ENCODE results near the gene EPHX1. TPM values are rescaled to one million over a fixed set of nuclear protein-coding genes. Genes with fewer than 3 reads are reported as not detected.

EPHX1 gene
- total and polyA plus RNA-seq, 9 donors = 213 to 566 (median 302) TPM

DNA sequence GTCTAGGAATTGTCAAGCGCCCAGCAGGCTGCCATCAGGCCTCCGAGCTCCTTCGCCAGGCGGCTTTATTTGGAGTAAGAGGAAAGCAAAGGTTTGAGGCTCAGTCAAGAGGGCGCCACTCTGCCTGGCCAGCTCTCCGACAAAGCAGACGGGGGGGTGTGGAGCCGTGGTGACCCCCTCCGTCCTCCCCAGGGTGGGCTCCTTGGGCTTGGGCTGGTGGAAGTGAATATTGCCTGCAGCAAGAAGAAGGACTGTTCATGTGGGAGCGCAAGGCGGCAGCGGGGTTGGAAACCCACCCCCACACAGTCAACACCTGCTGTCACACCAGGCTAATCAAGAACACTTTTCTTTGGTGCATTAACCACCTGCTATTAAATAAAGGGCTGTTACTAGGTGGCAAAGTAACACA lies 14.6 kb downstream of the EPHX1 start:
- H3K9me3 ChIP-seq = no peaks in the 10 kb centered on the region
- intact Hi-C loops (cut with DNase I) = loop anchor here in 1 of 4 donors (5.0 kb wide), 1 partner anchor 1193 kb away; no protein-coding TSS in a partner anchor
- H3K36me3 ChIP-seq = no peaks in the 10 kb centered on the region
- no peak overlapping the region for H3K4me3 ChIP-seq
- peak in 2 of 5 donors; percentile 35 to 42 for DNase-seq
- peaks cover 53% of the 10 kb centered on the region for H3K4me1 ChIP-seq (ENCODE audit: insufficient read depth)
- H3K27ac ChIP-seq = peak overlapping the region; percentile 60 to 89
- 51 to 76% (median 59%) methylated on average over 12 of the region's 12 CpGs for WGBS, 3 donors
- H3K27me3 ChIP-seq = no peaks in the 10 kb centered on the region
- TF ChIP-seq, protein P1, sequence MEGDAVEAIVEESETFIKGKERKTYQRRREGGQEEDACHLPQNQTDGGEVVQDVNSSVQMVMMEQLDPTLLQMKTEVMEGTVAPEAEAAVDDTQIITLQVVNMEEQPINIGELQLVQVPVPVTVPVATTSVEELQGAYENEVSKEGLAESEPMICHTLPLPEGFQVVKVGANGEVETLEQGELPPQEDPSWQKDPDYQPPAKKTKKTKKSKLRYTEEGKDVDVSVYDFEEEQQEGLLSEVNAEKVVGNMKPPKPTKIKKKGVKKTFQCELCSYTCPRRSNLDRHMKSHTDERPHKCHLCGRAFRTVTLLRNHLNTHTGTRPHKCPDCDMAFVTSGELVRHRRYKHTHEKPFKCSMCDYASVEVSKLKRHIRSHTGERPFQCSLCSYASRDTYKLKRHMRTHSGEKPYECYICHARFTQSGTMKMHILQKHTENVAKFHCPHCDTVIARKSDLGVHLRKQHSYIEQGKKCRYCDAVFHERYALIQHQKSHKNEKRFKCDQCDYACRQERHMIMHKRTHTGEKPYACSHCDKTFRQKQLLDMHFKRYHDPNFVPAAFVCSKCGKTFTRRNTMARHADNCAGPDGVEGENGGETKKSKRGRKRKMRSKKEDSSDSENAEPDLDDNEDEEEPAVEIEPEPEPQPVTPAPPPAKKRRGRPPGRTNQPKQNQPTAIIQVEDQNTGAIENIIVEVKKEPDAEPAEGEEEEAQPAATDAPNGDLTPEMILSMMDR (IDR thresholded peaks at IDR 0.05) = no peak
- TF ChIP-seq EP300 (IDR thresholded peaks at IDR 0.05) = no peak
- TF ChIP-seq POLR2A (IDR thresholded peaks at IDR 0.05) = no peak

DNA sequence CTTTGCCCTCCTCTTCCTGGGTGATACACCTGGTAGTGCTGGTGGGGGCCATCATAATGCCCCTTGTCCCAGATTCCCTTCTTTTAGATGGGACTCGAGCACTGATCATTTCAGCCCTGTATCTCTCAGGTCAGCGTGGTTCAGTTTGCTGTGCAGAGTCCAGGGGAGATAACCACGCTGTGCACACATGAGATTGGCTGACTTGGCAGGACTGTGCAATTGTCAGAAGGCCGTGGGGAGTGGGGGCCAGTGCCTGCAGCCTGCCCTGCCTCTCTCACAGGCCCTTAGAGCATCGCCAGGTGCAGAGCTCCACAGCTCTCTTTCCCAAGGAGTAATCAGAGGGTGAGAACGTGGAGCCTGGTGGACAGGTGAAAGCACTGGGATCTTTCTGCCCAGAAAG lies 15.2 kb downstream of the EPHX1 start:
- no peaks in the 10 kb centered on the region for H3K36me3 ChIP-seq
- intact Hi-C loops (cut with DNase I) = no loop called here
- no peaks in the 10 kb centered on the region for H3K9me3 ChIP-seq
- no peak overlapping the region for H3K4me3 ChIP-seq
- WGBS, 3 donors = 21 to 32% (median 30%) methylated on average over 6 of the region's 6 CpGs
- peak overlapping the region; percentile 64 to 89 for H3K27ac ChIP-seq
- H3K4me1 ChIP-seq (ENCODE audit: insufficient read depth) = peaks cover 53% of the 10 kb centered on the region
- DNase-seq = peak in 2 of 5 donors; percentile 35
- TF ChIP-seq POLR2A (IDR thresholded peaks at IDR 0.05) (no peak), EP300 (IDR thresholded peaks at IDR 0.05) (no peak)
- TF ChIP-seq, protein P1 (IDR thresholded peaks at IDR 0.05) = no peak
- H3K27me3 ChIP-seq = no peaks in the 10 kb centered on the region

DNA sequence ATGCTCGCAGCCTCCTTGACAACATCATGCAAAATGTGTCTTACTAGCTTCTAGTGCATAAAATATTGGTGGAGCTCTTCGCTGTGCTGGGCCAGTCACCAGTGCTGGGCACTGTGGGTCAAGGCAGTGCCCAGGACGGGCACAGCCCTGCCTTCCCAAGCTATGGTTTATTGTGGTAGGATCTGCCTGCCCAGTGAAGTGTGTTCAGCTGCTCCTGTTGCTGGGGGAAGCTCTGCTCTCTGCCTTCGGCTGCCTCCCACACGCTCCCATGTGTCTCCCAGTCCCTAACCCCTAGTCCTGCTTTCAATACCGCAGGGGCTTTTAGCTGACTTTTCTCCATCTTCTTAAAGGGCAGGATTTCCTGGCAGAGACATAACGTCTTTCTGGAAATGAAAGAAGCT lies 15.7 kb downstream of the EPHX1 start:
- TF ChIP-seq EP300 (IDR thresholded peaks at IDR 0.05) (no peak), POLR2A (IDR thresholded peaks at IDR 0.05) (no peak)
- TF ChIP-seq, protein P1 (IDR thresholded peaks at IDR 0.05) = no peak
- H3K36me3 ChIP-seq = no peaks in the 10 kb centered on the region
- H3K27me3 ChIP-seq = no peaks in the 10 kb centered on the region
- DNase-seq = peak in 3 of 5 donors; percentile 34 to 54 (median 45)
- H3K4me3 ChIP-seq = no peak overlapping the region
- peaks cover 51% of the 10 kb centered on the region for H3K4me1 ChIP-seq (ENCODE audit: insufficient read depth)
- H3K9me3 ChIP-seq = no peaks in the 10 kb centered on the region
- intact Hi-C loops (cut with DNase I) = no loop called here
- H3K27ac ChIP-seq = peak overlapping the region; percentile 64 to 89
- WGBS, 3 donors = 13 to 24% (median 18%) methylated on average over 7 of the region's 7 CpGs

DNA sequence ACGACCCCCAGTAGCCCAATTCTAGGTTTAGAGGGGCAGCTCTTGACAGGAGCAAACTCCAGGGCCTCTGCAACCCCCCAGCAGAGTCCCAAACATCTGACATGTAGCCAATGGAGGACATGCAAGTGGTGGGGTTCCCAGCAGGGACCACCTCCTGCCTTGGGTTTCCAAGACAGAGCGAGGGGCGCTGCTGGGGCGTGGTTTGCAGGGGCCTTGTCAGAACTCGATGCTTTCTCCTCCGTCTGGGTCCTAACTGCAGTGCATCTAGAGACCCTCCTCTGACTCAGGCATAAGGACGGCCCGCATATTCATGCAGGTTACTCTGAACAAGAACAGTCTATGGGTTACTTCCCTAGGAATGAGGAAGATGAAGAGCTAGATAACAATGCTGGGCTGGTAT lies 17.2 kb downstream of the EPHX1 start:
- TF ChIP-seq POLR2A (IDR thresholded peaks at IDR 0.05) (no peak), EP300 (IDR thresholded peaks at IDR 0.05) (no peak)
- TF ChIP-seq, protein P1 (IDR thresholded peaks at IDR 0.05) = no peak
- Histone ChIP-seq H3K9me3 (no peaks in the 10 kb centered on the region), H3K27ac (peak overlapping the region; percentile 11 to 89), H3K4me3 (no peak overlapping the region), H3K27me3 (no peaks in the 10 kb centered on the region), H3K36me3 (no peaks in the 10 kb centered on the region), H3K4me1 (ENCODE audit: insufficient read depth) (peaks cover 45% of the 10 kb centered on the region)
- intact Hi-C loops (cut with DNase I) = no loop called here
- peak in 1 of 5 donors; percentile 30 for DNase-seq
- WGBS, 3 donors = 67 to 93% (median 77%) methylated on average over 8 of the region's 8 CpGs

All from ovary (tissue), 9 donors.